Heart left ventricle (tissue), 16 donors: ENCODE measurements around the gene NR1D1. TPM values are rescaled to one million over a fixed set of nuclear protein-coding genes. Genes with fewer than 3 reads are reported as not detected.

Experiments used
- ATAC-seq, 4 donors: fragments of 200-7000 bp; cut with Tn5 transposase; one replicate each; pipeline ENCODE4 v1.9.1; 2020 to 2022; ENCODE audit warnings: moderate library complexity in 4 of 4, mild to moderate bottlenecking in 3 of 4, moderate number of reproducible peaks in 1 of 4
- DNase-seq, 5 donors: peaks; one replicate each; pipeline ENCODE4 v3.0.0-alpha.2; 2020
- H3K27ac ChIP-seq, 12 donors: fragments of 200-600 bp; sonication (generic) in 4 of 12; one replicate each; pipeline versions ENCODE4 v1.5.0 to v1.8.0; 2016 to 2022; ENCODE audit warnings: mild to moderate bottlenecking in 2 of 12
- H3K27me3 ChIP-seq, 9 donors: fragments of 200-600 bp; sonication (generic) in 2 of 9; one replicate each; pipeline versions ENCODE4 v1.5.1 to v1.8.0; 2016 to 2022; ENCODE audit warnings: mild to moderate bottlenecking in 3 of 9
- H3K36me3 ChIP-seq, 9 donors: fragments of 200-600 bp; sonication (generic) in 2 of 9; one replicate each; pipeline versions ENCODE4 v1.5.0 to v1.8.0; 2018 to 2022; ENCODE audit warnings: mild to moderate bottlenecking in 2 of 9
- H3K4me1 ChIP-seq, 12 donors: fragments of 200-600 bp; sonication (generic) in 4 of 12; one replicate each; pipeline versions ENCODE4 v1.5.0 to v1.8.0; 2016 to 2022; ENCODE audit warnings: mild to moderate bottlenecking in 3 of 12
- H3K4me3 ChIP-seq, 12 donors: fragments of 200-600 bp; sonication (generic) in 4 of 12; one replicate each; pipeline versions ENCODE4 v1.5.0 to v1.8.0; 2017 to 2022; ENCODE audit warnings: mild to moderate bottlenecking in 9 of 12, moderate library complexity in 4 of 12
- H3K9me3 ChIP-seq, 12 donors: fragments of 200-600 bp; sonication (generic) in 4 of 12; one replicate each; pipeline versions ENCODE4 v1.5.0 to v1.8.0; 2016 to 2022; ENCODE audit warnings: mild to moderate bottlenecking in 1 of 12
- CTCF ChIP-seq, 12 donors: fragments of 200-600 bp; sonication (generic) in 4 of 12; IDR thresholded peaks; one replicate each; pipeline versions ENCODE4 v1.5.0 to v1.8.0; 2018 to 2022; ENCODE audit warnings: antibody characterized with exemption in 12 of 12, mild to moderate bottlenecking in 5 of 12
- POLR2A ChIP-seq, 2 donors: fragments of 450-650 bp; IDR thresholded peaks; one replicate each; pipeline ENCODE4 v1.6.1; 2017; ENCODE audit warnings: antibody characterized with exemption in 2 of 2, mild to moderate bottlenecking in 2 of 2, moderate library complexity in 2 of 2
- WGBS, 4 donors: extraction: QIAGEN DNeasy Blood & Tissue Kit in 2 of 4; methylation state at CpG; one replicate each; pipeline versions ENCODE4 v1.1.5 to v1.1.7; 2013 to 2018; 5-methylcytosine and 5-hydroxymethylcytosine counted together
- intact Hi-C, 10 donors: fragments of 100-400 bp; cut with DNase I; formaldehyde crosslinking; loops; one replicate each; pipeline versions ENCODE4 v1.11.1 to v1.14.2; 2022
- polyA plus RNA-seq, 2 donors: library from polyadenylated mRNA; stranded (reverse); fragments of 200-250 nt; gene quantifications; one replicate each; pipeline ENCODE4 v1.2.3, GENCODE V29; 2013
- total RNA-seq, 9 donors: library from RNA; depleted of rRNA in 2 of 9; stranded (reverse); fragments of >200 nt in 2 of 9; fragmentation: NEBNext Ultra II Directional in 3 of 9; extraction: Animal tissue kit (Norgen Biotek cat#: 25700) in 3 of 9; gene quantifications; one replicate each; pipeline versions ENCODE4 v1.1.0 to v1.2.4, GENCODE V29; 2016 to 2023
- donor health status: ischemic (EF 13 %, LVEDD 7.1; RV severe dilation, severe dysfunction).
- donor health status: healthy with polysubstance abuse.
- donor health status: DM: no; HTN: yes; CAD: no.
- donor health status: DM: no; HTN: no; CAD: no.
- donor health status: ischemic (EF 25% LVEDD 6.9; RV normal size, moderate dysfunction).
- donor health status: ischemic (EF 25% LVEDD 5.7; RV mildly dilated, moderate dysfunction).
- donor health status: healthy.
- donor health status: DM: yes; HTN: yes; CAD: no.
- donor health status: ischemic (EF 35%, LVEDD 5.7; RV mildly dilated, moderate dysfunction).
- donor health status: nonischemic (EF 11% LVEDD 7.7; RV severe dilation, severe dysfunction).
- donor health status: DM: yes; HTN: yes; CAD: no.
- donor health status: PGD.
- donor health status: ischemic (EF 29% LVEDD 5.4; RV normal size, mild dysfunction).
- donor health status: nonischemic (EF 23%, LVEDD 6.1; RV moderate dilation, normal function).

Gene NR1D1
- total and polyA plus RNA-seq, 11 donors, result 5.8 to 36.1 (median 20.2) TPM

DNA sequence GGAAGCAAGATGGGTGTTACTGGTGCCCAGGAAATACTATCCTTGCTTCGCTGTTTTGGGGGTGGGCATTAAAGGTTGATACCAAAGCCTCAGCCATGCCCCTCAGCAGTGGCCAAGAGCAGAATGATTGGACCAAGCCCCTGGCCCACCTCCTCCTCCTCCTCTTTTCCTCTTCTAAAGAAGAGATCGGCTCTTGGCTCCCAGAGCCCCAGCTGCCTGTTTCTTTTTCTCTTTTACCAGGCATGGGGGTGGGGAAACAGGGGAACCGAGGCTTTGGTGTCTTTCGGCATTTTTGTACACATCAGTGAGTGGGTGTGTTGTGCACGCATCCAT, 31.8 kb downstream of the NR1D1 start:
- no peak for ATAC-seq
- intact Hi-C loops, result loop anchor here in 2 of 10 donors (5.0 kb wide), 1 partner anchor 44 kb away; no protein-coding TSS in a partner anchor
- no peaks in the 10 kb centered on the region for H3K36me3 ChIP-seq
- no peaks in the 10 kb centered on the region for H3K27me3 ChIP-seq
- peak overlapping the region in 10 of 12 donors; percentile 17 to 51 (median 38) for H3K4me3 ChIP-seq
- 6 to 13% (median 8%) methylated on average over 5 of the region's 5 CpGs for WGBS, 4 donors
- no peak for DNase-seq
- H3K9me3 ChIP-seq, result no peaks in the 10 kb centered on the region
- peaks cover 39 to 99% (median 89%) of the 10 kb centered on the region in 12 donors for H3K4me1 ChIP-seq
- TF ChIP-seq CTCF (IDR thresholded peaks at IDR 0.05) (no peak), POLR2A (IDR thresholded peaks at IDR 0.05) (no peak)
- H3K27ac ChIP-seq, result peak overlapping the region in 11 of 12 donors; percentile 76 to 100 (median 96)

- WGBS, 4 donors, result 23 to 39% (median 34%) methylated on average over 4 of the region's 4 CpGs
- DNase-seq, result peak in 3 of 5 donors; percentile 28 to 37 (median 28)
- H3K27me3 ChIP-seq, result no peaks in the 10 kb centered on the region
- H3K9me3 ChIP-seq, result no peaks in the 10 kb centered on the region
- H3K4me3 ChIP-seq, result peak overlapping the region in 9 of 12 donors; percentile 22 to 51 (median 40)
- intact Hi-C loops, result loop anchor here in 2 of 10 donors (5.0 kb wide), 1 partner anchor 44 kb away; no protein-coding TSS in a partner anchor
- no peaks in the 10 kb centered on the region for H3K36me3 ChIP-seq
- TF ChIP-seq CTCF (IDR thresholded peaks at IDR 0.05), result no peak
- TF ChIP-seq POLR2A (IDR thresholded peaks at IDR 0.05), result no peak
- H3K4me1 ChIP-seq, result peaks cover 36 to 95% (median 85%) of the 10 kb centered on the region in 12 donors
- no peak for ATAC-seq
- H3K27ac ChIP-seq, result peak overlapping the region in 11 of 12 donors; percentile 76 to 100 (median 96)
These were observed 32.2 kb downstream of the NR1D1 start for GRCh38 chr17:40068129-40068581.

DNA sequence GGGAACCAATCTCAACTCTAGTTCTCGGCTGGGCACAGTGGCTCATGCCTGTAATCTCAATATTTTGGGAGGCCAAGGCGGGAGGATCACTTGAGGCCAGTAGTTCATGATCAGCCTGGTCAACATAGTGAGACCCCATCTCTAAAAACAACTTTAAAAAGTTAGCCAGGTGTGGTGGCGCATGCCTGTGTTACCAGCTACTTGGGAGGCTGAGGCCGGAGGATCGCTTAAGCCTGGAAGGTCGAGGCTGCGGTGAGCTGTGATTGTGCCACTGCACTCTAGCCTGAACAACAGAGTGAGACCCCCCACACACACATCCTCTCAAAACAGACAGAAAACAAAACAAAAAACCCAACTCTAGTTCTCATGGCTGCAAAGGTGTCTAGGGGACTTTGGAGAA, 32.7 kb downstream of the NR1D1 start:
- no peak for TF ChIP-seq POLR2A (IDR thresholded peaks at IDR 0.05)
- no peak for TF ChIP-seq CTCF (IDR thresholded peaks at IDR 0.05)
- intact Hi-C loops, result loop anchor here in 2 of 10 donors (5.0 kb wide), 1 partner anchor 45 kb away; no protein-coding TSS in a partner anchor
- no peak overlapping the region for H3K4me3 ChIP-seq
- no peaks in the 10 kb centered on the region for H3K36me3 ChIP-seq
- peaks cover 36 to 91% (median 80%) of the 10 kb centered on the region in 12 donors for H3K4me1 ChIP-seq
- peak in 2 of 5 donors; percentile 11 to 19 for DNase-seq
- peak overlapping the region in 11 of 12 donors; percentile 76 to 100 (median 96) for H3K27ac ChIP-seq
- no peaks in the 10 kb centered on the region for H3K9me3 ChIP-seq
- WGBS, 4 donors, result 92 to 98% (median 93%) methylated on average over 5 to 7 of the region's 7 CpGs
- no peak for ATAC-seq
- no peaks in the 10 kb centered on the region for H3K27me3 ChIP-seq

DNA sequence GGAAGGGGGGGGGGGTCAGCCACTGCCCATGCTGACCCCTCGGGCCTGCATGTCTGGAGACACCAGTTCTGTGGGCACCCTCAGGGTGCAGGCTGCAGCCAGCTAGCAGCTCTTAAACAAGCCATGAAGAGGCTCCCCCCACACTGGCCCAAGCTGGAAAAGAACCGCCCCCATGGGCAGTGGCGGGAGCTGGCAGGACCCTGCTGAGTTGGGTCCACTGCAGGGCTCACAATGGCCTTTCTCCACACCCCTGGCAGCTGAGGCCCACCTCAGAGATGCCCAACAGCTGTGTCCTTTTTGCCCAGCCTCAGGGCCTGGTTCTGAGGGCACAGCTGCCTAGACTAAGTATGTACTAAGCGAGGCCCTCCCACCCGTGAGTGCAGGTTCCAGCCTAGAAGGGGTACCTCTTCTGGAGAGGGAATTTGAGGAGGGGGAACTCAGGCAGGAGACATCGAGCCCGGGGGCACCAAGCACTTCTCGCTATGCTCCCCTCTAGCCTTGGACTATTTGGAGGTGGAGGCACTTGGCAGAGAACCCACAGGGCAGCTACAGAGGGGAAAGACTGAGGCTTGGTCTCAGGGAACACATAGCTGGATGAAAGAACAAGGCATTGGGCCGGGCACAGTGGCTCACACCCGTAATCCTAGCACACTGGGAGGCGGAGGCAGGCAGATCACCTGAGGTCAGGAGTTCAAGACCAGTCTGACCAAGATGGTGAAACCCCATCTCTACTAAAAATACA, 34.4 kb downstream of the NR1D1 start:
- Histone ChIP-seq H3K27me3 (no peaks in the 10 kb centered on the region), H3K4me3 (peak overlapping the region in 9 of 12 donors; percentile 78 to 100 (median 96)), H3K36me3 (no peaks in the 10 kb centered on the region), H3K9me3 (no peaks in the 10 kb centered on the region), H3K4me1 (peaks cover 22 to 80% (median 68%) of the 10 kb centered on the region in 12 donors), H3K27ac (peak overlapping the region; percentile 64 to 100 (median 98))
- TF ChIP-seq POLR2A (IDR thresholded peaks at IDR 0.05) (no peak), CTCF (IDR thresholded peaks at IDR 0.05) (no peak)
- intact Hi-C loops, result loop anchor here in 2 of 10 donors (5.0 kb wide), 1 partner anchor 46 kb away; no protein-coding TSS in a partner anchor
- ATAC-seq (no peak), DNase-seq (peak in 3 of 5 donors; percentile 19 to 62 (median 29))
- 57 to 68% (median 62%) methylated on average over 9 to 11 of the region's 11 CpGs for WGBS, 4 donors
